Endothelial cell (in vitro differentiated cells): Measurements from ENCODE around the gene MYL10. TPM values are rescaled to one million over a fixed set of nuclear protein-coding genes. Genes with fewer than 3 reads are reported as not detected.
"Not testable (repeated sequence)": the region's sequence is repeated elsewhere in the genome, so short reads cannot be mapped to it uniquely, and the experiment has no call there.

ENCODE experiments used
- DNase-seq: peaks from one replicate; pipeline ENCODE4 v3.0.0; 2021; ENCODE audit warnings: low spot score
- H3K27ac Mint-ChIP-seq: one replicate; pipeline ENCODE4 v1.8.0; 2021; ENCODE audit warnings: mixed read lengths, inconsistent platforms; ENCODE audit not compliant: unreplicated experiment
- H3K27me3 Mint-ChIP-seq: one replicate; pipeline ENCODE4 v1.8.0; 2021; ENCODE audit warnings: mild to moderate bottlenecking, moderate library complexity, mixed read lengths, inconsistent platforms; ENCODE audit not compliant: unreplicated experiment
- H3K36me3 Mint-ChIP-seq: one replicate; pipeline ENCODE4 v1.8.0; 2021; ENCODE audit warnings: mild to moderate bottlenecking, low read depth, mixed read lengths, inconsistent platforms; ENCODE audit not compliant: unreplicated experiment
- H3K4me1 Mint-ChIP-seq: one replicate; pipeline ENCODE4 v1.8.0; 2021; ENCODE audit warnings: mild to moderate bottlenecking, mixed read lengths, inconsistent platforms; ENCODE audit not compliant: unreplicated experiment
- H3K4me3 Mint-ChIP-seq: one replicate; pipeline ENCODE4 v1.8.0; 2021; ENCODE audit warnings: mild to moderate bottlenecking, mixed read lengths, inconsistent platforms; ENCODE audit not compliant: unreplicated experiment
- H3K9me3 Mint-ChIP-seq: one replicate; pipeline ENCODE4 v1.8.0; 2021; ENCODE audit warnings: mixed read lengths, inconsistent platforms; ENCODE audit not compliant: unreplicated experiment
- total RNA-seq: library from RNA; stranded (reverse); fragmentation: NEBNext Ultra II Directional; extraction: Animal tissue kit (Norgen Biotek cat#: 25700); gene quantifications from one replicate; pipeline ENCODE4 v1.2.1, GENCODE V29; 2021; ENCODE audit not compliant: unreplicated experiment
- TF ChIP-seq, protein P1 (sequence below): fragments of 200-600 bp; sonication (generic); IDR thresholded peaks from one replicate; pipeline ENCODE4 v1.5.0; 2021; ENCODE audit warnings: antibody characterized with exemption; ENCODE audit not compliant: unreplicated experiment

MYL10 gene
- total RNA-seq, 1 donor from 2014 or later, result not detected

DNA sequence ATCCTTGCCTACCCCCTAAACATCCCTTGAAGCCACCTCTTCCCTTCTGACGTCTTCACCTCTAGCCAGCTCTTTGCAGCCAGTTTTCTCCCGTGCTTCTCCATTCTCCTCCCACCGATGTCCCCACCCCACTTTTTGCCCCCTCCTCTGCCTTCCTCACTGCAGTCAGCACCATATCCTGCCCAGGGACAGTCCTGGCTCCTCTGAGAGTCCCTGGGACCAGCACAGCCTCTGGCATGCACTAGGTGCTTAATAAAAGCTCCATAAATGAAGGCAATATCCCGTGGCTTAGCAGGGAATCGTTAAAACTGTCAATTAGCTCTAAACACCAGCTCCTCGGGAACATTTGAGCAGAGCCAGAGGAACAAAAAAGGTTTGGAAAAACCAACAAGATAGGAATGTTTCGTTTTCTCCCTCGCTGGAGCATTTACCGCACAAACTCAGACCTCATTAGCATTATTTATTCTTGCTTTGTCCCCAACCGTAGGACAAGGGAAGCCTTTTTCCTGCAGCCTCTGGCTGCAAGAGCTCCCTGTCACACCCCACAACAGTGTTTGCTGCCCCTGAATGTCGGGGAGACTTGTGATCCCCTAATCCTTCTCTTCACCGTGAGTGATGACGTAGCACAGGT lies 16.1 kb downstream of the MYL10 start:
- Mint-ChIP-seq H3K27ac (no peak overlapping the region), H3K4me3 (no peak overlapping the region)
- TF ChIP-seq, protein P1, sequence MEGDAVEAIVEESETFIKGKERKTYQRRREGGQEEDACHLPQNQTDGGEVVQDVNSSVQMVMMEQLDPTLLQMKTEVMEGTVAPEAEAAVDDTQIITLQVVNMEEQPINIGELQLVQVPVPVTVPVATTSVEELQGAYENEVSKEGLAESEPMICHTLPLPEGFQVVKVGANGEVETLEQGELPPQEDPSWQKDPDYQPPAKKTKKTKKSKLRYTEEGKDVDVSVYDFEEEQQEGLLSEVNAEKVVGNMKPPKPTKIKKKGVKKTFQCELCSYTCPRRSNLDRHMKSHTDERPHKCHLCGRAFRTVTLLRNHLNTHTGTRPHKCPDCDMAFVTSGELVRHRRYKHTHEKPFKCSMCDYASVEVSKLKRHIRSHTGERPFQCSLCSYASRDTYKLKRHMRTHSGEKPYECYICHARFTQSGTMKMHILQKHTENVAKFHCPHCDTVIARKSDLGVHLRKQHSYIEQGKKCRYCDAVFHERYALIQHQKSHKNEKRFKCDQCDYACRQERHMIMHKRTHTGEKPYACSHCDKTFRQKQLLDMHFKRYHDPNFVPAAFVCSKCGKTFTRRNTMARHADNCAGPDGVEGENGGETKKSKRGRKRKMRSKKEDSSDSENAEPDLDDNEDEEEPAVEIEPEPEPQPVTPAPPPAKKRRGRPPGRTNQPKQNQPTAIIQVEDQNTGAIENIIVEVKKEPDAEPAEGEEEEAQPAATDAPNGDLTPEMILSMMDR, result no peak

DNA sequence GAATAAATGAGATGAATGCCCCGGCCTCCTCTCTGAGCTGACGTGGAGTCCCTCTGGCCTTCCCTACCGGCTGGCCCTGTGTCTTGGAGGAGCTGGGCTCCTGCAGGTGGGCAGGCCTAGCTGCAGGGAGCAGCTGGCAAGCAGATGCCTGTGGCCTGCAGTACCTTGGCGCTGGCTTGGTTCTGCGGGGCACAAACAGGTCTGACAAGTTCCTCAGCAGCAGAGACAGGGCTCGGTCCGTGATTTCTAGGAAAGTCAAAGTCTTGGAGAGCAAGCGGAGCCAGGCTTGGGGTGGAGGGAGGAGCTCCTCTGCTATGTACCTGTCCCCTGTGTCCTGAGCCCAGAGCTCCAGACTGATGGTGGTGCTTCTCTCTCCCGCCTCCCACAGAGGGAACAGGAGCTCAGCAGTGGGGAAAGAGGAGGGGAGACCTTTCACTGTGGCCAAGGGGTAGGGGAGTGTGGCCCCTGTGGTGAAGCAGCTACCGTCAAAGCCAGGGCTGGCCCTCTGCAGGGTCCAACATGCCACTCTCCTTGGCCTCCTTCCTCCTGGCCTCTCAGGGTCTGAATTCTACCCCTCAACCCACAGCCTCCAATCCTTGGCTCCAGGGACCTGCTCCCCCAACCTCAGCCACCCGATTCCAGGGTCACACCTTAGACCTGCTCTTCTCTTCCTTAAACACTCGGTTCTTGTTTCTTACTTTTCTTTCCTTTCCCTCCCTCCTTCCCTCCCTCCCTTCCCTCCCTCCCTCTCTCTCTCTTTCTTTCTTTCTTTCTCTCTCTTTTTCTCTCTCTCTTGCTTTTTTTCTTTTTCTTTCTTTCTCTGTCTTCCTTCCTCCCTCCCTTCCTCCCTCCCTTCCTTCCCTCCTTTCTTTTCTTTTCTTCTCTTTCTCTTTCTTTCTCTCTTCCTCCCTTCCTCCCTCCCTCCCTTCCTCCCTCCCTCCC lies 20.1 kb downstream of the MYL10 start:
- no peaks in the 10 kb centered on the region for H3K9me3 Mint-ChIP-seq
- TF ChIP-seq, protein P1, result no peak
- H3K36me3 Mint-ChIP-seq, result no peaks in the 10 kb centered on the region
- no peak for DNase-seq
- peaks cover 6% of the 10 kb centered on the region for H3K27me3 Mint-ChIP-seq
- no peak overlapping the region for H3K4me3 Mint-ChIP-seq
- no peak overlapping the region for H3K27ac Mint-ChIP-seq
- H3K4me1 Mint-ChIP-seq, result no peaks in the 10 kb centered on the region

More for the DNA sequence above, 16.1 kb downstream of the MYL10 start:
- Mint-ChIP-seq H3K9me3 (no peaks in the 10 kb centered on the region), H3K27me3 (peaks cover 4% of the 10 kb centered on the region), H3K36me3 (no peaks in the 10 kb centered on the region), H3K4me1 (no peaks in the 10 kb centered on the region)
- no peak for DNase-seq

- no peaks in the 10 kb centered on the region for H3K9me3 Mint-ChIP-seq
- H3K4me1 Mint-ChIP-seq, result no peaks in the 10 kb centered on the region
- no peaks in the 10 kb centered on the region for H3K36me3 Mint-ChIP-seq
- no peak overlapping the region for H3K4me3 Mint-ChIP-seq
- H3K27ac Mint-ChIP-seq, result no peak overlapping the region
- TF ChIP-seq, protein P1, result no peak
- no peak for DNase-seq
- peaks cover 4% of the 10 kb centered on the region for H3K27me3 Mint-ChIP-seq
Observed at GRCh38 chr7:101606498-101606923, 22.6 kb downstream of the MYL10 start.

DNA sequence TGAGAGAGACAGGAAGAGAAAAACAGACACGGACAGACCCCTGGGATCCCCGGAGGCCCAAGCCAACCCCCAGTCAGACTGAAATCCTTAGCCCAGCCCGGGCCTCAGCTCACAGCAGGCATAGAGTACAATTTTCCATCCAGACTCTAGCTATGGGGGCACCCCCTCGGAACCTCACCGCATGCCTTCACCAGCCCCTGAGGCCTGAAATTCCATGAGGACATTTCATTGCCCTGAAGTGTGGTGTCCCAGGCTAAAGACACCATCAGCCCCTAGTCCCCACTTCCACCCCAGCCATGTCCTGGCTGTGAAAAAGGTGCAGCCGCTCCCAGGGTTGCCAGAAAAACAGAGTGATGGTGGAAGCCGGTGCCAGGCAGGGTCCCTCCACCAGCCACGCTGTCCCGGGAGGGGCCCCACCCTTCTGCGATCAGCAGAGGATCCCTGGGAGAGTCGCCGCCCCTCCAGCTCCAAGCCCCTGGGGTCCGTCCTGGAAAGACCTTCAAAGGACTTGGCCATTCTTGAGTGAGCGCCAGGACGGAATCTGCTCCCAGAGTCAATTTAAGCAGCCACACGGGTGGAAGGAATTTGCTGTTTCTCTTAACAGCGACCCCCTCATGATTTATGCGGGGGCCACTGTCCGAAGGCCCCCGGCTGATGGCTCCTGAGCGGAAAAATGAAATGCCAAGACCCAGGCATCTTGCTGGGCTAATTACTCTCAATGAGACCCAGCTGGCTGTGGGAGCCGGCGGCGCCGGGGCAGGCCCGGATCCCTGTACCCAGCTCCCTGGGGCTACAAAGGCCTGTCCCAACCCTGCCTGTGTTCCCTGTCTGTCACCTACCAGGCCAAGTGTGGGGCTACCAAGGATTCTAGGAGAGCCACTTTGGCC lies 23.2 kb downstream of the MYL10 start:
- Mint-ChIP-seq H3K27ac (no peak overlapping the region), H3K36me3 (no peaks in the 10 kb centered on the region), H3K4me1 (no peaks in the 10 kb centered on the region), H3K4me3 (no peak overlapping the region), H3K27me3 (peaks cover 4% of the 10 kb centered on the region), H3K9me3 (no peaks in the 10 kb centered on the region)
- DNase-seq, result no peak
- TF ChIP-seq, protein P1, result no peak

- H3K27me3 Mint-ChIP-seq, H3K36me3 Mint-ChIP-seq, H3K4me1 Mint-ChIP-seq, H3K9me3 Mint-ChIP-seq, H3K27ac Mint-ChIP-seq, H3K4me3 Mint-ChIP-seq, DNase-seq: not testable (repeated sequence)
Observed at GRCh38 chr7:101604934-101605332, 24.2 kb downstream of the MYL10 start.
